ENCODE data around the gene ATP5PO.

ATP5PO gene, protein sequence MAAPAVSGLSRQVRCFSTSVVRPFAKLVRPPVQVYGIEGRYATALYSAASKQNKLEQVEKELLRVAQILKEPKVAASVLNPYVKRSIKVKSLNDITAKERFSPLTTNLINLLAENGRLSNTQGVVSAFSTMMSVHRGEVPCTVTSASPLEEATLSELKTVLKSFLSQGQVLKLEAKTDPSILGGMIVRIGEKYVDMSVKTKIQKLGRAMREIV

DNA sequence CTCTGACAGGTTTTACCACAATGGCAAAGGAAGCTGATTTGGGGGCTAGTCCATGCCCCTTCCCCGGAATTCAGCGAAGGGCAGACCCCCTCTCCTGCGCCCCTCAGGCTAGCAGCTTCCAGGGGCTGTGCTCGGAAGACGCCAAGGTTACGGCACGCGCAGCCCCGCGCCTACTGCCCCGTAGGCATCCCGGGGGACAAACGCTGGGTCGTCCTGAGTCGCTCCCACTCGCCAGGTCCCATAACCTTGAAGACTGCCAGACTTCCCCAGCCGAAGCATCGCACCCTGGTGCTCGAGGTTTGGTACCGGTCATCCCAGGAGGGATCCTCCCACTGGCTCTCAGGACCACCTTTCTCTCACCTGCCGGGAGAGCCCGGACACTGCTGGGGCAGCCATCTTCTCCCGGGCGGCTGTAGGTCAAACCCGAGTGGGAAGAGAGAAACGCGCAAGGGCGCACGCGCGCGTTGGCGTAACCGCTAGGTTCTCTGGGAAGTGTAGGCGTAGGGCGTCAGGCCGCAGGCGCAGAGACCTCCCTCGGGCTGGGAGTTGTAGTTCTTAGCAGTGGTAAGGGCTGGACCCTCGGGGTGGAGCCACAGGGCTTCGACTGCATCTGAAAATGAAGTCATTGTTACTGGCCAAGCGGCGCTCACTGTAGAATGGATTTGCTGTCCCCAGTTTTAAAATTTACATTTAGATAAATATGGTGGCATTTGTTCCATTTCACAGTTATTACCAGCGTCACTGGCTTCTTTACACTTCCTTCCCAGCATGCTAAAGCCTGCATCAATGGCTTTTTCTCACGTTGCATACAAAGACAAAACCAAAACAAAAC, at the start of gene ATP5PO:
ATP5PO (minus strand) TSS at position 437 of the 832 bp plus-strand sequence; CDS start at position 396, 41 bp downstream.
- peak; percentile 99 for DNase-seq

DNA sequence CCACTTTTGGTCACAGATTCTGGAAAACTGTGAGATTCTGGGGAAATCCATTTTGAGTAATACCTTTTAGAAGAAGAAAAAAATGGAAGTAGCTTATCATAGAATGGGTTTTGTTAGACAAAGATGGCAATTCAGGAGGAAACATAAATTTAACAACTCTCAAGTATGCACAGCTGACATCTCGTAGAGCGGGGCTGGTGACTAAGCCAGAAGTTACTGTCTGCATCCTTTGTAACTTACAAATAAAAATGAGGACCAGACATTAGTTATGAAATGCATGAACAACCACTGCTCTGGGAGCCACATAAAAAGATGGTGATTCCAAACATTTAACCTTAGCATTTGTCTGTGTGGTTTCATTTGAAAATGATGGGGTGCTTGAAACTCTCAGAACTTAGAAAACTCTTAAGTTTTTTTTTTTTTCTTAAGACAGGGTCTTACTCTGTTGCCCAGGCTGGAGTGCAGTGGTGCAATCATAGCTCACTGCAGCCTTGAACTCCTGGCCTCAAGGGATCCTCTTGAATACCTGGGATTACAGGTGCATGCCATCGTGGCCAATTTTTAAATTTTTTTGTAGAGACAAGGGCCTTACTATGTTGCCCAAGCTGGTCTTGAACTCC, 49.2 kb upstream of the ATP5PO start:
- no peak for DNase-seq

DNA sequence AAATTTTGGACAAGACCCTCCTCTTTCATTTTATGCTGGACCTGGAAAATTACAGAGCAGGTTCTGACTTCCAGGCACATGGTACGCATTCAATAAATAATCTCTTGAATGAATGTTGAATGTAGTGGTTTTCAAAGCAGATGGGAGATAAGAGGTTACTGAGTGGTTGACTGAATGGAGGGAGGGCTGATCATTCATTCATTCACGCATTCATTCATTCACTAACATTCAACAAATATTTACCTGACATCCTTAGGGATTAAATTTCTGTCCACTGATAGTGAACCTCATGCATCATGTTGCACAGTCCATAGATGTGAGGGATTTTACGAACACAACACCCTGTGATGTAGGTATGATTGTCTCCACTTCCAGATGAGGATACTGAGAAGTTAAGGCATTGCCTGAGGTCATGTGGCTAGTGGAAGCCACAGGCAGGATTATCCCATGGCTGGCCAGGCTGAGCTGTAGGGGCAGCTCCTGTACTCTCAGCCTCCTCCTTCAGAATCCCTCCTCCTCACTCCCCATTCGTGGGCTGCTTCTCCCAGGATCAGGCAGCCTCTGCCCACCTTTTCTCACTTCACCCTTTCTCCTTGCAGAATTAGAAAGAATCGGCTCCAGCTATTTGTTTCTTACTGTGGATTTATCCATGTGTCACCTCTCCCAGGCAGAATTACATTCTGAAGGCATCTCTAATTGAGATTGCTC, 48.4 kb upstream of the ATP5PO start:
- no peak for DNase-seq

DNA sequence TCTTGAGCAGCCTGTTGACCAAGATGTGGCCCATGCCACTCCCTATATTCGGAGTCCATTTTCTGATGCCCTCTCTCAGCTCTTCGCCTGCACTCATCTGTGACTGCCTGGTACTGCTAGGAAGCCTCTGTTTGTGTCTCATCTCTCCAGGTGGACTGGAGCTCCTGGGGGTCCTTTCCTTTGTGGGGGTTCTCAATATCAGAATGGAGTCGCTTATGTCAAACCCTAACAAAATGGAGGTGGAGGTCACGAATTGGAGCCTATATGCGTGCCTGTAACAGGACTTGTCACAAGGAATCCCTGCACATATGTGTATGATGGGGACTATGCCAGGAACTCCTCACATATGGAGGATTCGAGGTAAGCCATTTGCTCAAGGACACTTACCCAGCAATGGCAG, 46.7 kb upstream of the ATP5PO start:
- DNase-seq: no peak

DNA sequence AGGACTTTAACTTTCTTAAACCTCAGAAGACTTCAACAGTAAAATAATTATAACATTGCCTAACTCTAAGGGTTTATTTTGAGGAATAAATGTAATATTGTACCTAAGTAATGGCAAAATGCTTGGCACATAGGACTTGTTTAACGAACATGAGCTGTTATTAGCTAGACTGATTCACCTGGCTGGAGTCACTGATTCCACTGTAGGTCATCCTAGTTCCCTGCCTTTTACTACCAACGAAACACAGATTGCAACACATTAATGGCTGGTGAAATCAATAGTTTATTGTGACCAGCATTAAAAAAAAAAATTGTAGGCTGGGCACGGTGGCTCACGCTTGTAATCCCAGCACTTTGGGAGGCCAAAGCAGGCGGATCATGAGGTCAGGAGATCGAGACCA, 45.5 kb upstream of the ATP5PO start:
- no peak for DNase-seq

DNA sequence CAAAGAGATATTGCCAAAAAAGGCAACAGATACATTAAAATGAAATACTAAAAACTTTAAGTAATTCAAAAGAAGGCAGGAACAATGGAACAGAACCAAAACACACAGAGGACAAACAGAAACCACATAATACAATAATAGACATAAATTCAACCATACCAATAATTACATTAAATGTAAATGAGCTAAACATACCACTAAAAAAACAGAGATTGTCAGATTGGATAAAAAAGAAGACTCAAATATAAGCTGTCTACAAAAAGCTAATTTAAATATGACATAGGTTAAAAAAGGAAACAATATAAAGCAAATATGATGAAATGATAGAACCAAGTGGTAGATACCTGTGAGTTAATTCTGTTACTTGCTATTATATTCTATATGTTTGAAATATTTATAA, 44.1 kb upstream of the ATP5PO start:
- DNase-seq: no peak

DNA sequence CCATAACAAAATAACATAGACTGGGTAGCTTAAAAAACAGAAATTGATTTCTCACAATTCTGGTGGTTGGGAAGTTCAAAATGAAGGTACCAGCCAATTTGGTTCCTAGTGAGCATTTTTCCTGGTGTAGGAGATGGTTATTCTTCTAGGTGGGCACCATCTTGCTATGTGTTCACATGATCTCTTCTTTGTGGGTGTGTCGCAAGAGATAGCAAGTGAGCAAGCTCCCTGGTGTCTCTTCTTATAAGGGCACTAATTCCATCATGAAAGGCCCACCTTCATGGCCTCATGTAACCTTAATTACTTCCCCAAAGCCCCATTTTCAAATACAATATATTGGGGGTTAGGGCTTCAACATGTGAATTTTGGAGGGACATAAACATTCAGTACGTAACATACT, 38.8 kb upstream of the ATP5PO start:
- no peak for DNase-seq

DNA sequence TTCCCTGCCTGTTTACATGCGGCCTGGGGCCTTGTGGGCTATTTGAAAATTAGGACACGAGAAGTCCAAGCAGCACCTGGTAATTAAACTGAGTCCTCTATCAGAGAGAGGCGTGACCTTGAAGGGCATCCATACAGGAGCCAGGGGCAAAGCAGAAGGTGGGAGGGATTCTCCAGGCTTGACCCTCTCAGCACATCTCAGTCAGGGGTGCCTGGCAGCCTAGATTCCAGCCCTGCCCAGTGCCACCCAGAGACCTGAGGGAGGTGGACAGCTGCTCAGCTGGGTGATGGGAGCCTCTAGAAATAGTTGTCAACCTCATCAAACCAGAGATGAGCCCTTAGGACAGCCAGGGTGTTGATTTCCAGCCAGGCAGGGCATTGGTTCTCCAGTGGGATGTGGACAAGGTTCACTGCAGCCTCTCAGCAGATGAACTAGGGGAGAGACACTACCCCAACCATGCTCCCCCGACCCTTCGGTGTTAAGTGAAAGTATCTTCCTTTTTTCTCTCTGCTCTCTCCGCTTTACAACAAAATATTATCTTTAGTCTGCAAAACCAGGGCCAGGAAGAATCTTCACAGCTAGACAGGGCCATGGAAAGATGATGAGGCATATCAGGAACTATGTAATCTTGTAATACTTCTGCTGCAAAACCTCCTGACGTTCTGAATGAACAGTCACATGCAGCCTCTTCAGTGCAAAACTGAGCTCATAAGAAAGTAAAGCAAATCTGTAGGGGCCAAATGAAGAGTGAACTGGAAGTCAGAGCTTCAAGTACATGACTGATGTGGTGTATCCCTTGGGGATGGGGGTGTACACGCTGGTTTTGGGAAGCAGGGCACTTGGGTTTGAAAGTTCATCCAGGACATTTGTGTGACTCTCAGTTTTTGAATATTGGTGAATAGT, 35.9 kb upstream of the ATP5PO start:
- DNase-seq: peak; percentile 53

DNA sequence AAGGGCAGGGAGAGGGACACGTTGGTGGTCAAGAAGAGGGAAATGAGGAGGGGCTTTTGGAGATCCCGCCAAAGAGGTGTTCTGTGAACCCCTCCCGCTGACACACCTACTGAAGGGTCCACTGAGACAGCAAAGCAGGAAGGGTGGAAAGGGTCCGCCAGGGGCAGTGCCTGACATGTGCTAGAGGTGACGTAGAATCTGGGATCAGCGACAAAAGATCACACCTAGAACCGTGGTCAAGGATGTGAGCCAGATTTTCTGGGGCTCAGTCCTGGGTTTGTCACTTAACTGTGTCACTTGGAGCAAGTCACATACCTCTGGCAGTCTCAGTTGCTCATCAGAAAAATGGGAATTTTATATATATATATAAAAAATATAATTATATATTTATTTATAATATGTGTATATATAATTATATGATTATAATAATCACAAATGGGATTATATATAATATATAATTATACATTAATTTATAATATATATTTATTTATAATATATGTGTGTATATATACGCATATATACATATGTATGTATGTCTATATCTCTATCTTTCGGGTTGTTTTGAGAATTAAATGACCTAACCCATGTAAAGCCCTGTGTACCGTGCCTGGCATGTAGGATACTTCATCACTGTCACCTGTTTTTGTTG, 35.0 kb upstream of the ATP5PO start:
- DNase-seq: no peak

DNA sequence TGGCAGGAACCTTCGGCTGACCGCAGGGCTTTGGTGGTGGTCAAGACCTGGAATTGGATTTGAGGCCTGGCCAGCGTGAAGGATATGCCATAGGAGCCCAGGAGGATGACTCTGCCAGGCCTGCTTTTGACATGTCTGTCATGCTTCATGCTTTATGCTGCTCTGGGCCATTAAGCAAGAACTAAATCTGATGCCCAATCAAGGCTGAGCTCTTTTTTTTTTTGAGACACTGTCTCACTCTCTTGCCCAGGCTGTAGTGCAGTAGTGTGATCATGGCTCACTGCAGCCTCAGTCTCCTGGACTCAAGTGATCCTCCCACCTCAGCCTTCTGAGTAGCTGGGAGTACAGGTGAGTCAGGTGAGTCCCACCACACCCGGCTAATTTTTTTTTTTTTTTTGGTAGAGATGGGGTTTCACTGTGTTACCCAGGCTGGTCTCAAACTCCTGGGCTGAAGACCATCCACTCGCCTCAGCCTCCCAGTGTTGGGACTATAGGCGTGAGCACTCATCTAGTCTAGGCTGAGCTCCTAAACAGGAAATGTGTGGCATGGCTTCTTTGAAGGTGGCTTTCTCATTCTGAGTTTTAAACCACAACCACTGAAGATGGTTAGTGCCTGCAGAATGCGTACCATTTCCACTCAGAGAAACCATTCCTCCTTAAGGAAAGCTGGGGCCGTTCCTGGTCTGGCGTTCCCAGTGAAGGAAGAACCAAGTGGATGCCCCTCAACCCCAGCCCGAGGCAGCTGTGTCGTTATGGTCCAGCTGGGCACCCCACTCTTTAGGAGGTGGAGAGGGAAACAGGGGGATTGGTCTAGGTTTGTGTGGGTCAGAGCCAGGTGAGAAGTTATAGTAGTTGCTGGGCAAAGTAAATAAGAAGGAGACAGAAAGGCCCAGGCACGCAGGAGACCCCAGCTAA, 34.2 kb upstream of the ATP5PO start:
- no peak for DNase-seq

DNA sequence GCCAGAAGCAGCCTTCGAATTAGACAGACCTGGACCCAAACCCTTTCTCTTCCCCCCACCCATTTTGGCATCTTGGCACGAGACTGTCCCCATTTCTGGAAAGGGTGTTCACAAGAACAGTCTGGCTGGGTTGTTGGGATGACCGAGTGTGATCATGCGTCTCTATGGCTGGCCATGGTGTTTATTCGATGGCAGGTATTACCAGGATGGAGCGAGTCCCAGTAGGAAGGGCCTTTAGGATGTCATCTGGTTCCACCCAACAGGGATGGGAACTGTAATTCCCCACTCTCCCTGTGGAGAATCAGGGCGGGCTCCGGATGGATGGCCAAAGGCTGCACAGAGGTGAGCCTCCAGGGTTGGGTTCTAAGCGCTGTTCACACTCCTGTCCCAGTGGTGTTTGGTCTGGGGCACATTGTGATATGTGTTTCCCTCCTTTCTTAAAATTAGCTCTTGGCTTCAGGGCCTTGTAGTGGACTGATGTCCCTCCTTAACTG, 33.4 kb upstream of the ATP5PO start:
- DNase-seq: no peak

DNA sequence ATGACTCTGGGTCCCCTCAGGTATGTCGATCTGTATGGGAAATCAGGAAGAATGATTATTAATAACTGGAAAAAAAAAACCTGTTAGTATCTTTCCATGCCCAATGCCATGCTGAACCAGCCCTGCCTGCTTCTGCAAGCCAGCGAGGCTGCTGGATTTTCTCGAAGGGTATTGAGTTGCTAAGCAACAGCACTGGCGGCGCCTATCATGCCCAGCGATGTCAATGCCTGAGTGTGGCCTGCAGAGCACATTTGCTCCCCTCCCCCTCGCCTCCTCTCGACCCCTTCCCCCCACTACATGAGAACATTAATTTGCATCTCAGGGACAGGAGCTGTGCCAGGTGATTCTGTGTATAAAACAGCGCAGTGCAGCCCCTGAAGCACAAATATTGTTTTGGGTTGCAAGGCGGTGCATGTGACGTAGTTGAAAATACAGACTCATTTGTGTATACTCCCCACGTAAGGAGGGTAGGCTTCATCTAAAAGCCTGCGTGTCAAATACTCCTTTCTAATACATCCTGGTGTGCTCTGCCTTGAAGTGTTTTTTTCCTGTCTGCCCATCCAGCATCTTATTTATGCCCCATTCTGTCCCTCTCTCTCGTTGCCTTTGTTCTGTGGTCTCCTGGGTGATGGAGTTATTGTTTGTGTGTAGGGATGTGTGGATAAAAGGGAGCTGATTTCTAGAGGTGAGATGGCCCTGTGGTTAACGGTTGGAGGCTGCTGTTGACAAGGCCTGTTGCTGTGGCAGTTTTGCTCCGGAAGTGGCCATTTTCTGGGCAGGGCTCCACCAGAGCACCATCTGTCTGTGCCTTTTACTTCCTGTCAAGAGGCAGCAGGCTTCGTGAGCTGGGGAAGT, 32.7 kb upstream of the ATP5PO start:
- peak; percentile 86 for DNase-seq

DNA sequence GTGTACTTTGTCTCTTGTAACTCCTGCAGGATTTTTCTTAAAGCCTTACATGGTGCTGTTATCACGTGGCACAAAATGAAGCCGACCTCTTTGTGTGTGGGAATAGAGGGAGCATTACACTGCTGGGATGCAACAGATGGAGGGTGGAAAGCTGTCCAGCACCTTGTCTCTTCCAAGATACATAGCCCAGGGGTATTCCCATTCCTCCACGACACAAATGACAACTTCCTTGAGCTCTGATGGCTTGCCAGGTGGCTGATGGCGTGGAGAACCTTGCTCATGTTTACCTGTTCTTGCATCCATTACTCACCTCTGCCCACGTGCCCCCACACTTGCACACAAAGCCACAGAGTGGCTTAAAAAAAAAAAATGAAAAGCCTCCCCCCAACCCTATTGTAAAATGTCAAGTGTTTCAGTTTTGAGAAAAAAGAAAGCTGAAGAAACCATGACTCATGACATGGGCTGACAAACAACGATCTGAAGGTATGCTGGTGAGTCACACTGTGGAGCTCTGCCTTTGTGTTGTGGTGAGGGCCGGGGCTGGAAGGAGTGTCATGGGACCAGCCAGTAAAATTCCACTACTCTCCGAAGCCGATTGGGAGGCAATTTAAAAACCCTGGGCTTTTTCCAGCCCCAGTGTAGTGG, 32.0 kb upstream of the ATP5PO start:
- peak; percentile 94 for DNase-seq

DNA sequence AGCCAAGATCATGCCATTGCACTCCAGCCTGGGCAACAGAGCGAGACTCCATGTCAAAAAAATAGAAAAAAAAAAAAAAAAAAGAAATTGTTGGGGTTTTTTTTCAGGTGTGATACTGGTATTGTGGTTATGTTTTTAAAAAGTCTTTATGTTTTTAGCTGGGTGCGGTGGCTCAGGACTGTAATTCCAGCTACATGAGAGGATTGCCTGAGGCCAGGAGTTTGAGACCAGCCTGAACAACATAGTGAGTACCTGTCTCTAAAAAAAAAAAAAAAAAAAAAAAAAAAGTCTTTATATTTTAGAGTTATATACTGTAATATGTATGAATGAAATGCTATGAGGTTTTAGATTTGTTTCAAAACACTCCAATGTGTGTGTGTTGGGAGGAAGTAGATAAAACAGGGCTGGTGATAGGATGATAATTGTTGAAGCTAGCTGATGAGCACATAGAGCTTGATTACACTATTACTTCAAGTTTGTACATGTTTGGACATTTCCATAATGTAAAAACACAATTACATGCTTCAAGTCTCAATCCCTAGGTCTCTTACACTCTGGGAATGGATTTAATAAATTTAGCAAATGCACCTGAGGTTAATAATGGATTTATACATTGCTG, 30.2 kb upstream of the ATP5PO start:
- peak; percentile 84 for DNase-seq

DNA sequence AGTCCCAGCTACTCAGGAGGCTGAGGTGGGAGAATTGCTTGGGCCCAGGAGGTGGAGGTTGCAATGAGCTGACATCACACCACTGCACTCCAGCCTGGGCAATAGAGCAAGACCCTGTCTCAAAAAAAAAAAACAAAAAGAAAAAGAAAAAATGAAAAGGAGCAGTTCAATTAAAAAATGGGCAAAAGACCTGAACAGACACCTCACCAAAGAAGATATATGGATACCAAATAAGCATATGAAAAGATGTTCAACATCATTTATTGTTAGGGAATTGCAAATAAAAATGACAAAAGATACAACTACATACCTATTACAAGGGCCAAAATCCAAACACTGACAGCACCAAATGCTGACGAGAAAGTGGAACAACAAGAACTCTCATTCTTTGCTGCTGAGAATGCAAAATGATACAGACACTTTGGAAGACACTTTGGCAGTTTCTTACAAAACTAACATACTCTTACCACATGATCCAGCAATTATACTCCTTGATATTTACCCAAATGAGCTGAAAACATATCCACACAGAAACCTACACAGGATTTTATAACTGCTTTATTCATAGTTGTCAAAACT, 28.7 kb upstream of the ATP5PO start:
- no peak for DNase-seq

DNA sequence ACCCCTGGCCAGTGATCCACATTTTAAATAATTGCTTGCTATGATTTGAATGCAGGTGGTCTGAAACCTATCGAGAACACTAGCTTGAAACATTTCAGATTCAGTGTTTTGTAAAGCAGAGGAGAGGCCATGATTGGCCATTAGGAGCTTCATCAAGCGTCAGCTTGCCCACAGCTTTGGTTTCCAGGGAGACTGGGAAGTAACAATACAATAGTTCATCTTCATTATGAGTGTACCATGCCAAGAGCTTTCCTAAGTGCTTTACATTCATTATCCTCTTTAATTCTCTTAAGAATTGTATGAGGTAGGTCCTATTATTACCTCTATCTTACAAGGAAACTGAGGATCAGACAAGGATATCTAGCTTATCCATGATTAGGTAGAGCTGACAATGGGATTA, 27.7 kb upstream of the ATP5PO start:
- no peak for DNase-seq

DNA sequence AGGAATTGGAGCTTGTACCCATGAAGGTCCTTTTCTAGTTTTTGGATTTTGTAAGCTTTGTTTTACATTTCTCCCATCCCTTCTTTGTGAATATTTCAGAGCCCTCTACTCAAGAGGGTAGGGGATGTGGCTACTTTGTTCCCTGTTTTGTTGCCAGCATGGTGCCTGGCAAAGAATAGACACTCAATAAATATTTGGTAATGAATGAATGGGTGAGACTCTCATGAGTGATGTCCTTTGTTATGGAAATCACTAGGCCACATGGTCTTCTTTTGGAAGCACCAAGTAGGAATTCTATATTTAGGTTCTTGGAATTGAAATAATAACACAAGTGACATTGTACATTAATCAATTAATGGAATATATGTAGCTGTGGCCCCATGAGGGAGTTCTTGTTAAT, 26.8 kb upstream of the ATP5PO start:
- DNase-seq: no peak

DNA sequence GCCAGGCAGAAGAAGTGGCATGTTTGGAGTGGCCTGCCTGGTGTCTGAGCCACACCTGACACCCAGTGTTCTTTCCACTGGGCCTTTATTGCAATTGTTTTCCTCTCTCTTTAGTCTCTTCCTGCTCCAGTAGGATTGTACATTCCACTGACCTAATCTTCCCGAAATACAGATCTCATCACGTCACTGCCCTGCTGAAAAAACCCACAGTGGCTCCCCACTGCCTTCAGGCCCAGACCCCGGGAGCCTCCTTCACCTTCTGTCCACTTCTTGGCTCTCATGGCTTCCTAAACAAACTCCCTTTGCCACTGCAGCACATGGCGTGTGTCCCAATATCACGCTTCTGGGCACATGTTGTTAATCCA, 25.3 kb upstream of the ATP5PO start:
- DNase-seq: no peak

All from OCI-M1 (cell line).